Left lung (tissue), 10 donors: ENCODE measurements around the gene PDE3A. TPM values are rescaled to one million over a fixed set of nuclear protein-coding genes. Genes with fewer than 3 reads are reported as not detected.

Experiments used
- ATAC-seq: fragments of 200-7000 bp; cut with Tn5 transposase; one replicate; pipeline ENCODE4 v1.9.1; 2020; ENCODE audit warnings: moderate library complexity
- DNase-seq, 4 donors: peaks; one replicate each; pipeline ENCODE4 v3.0.0-alpha.2; 2013 to 2020
- H3K27ac ChIP-seq, 2 donors: fragments of 200-600 bp; sonication (generic) in 1 of 2; one replicate each; pipeline versions ENCODE4 v1.5.0 to v1.8.0; 2020 to 2021
- H3K27me3 ChIP-seq, 2 donors: fragments of 200-600 bp; sonication (generic) in 1 of 2; one replicate each; pipeline versions ENCODE4 v1.5.0 to v1.8.0; 2020 to 2021
- H3K36me3 ChIP-seq, 2 donors: fragments of 200-600 bp; sonication (generic) in 1 of 2; one replicate each; pipeline versions ENCODE4 v1.5.0 to v1.8.0; 2020 to 2021
- H3K4me1 ChIP-seq, 2 donors: fragments of 200-600 bp; one replicate each; pipeline ENCODE4 v1.8.0; 2021
- H3K4me3 ChIP-seq, 2 donors: fragments of 200-600 bp; sonication (generic) in 1 of 2; one replicate each; pipeline versions ENCODE4 v1.5.0 to v1.8.0; 2020 to 2021; ENCODE audit warnings: mild to moderate bottlenecking in 1 of 2
- H3K9me3 ChIP-seq, 2 donors: fragments of 200-600 bp; sonication (generic) in 1 of 2; one replicate each; pipeline versions ENCODE4 v1.5.0 to v1.8.0; 2020 to 2021
- intact Hi-C, 2 donors: fragments of 100-400 bp; cut with DNase I; formaldehyde crosslinking; loops; one replicate each; pipeline versions ENCODE4 v1.11.2 to v1.14.2; 2022
- polyA plus RNA-seq, 6 donors: library from polyadenylated mRNA; unstranded; fragments of 120-200 nt; gene quantifications; one replicate each; pipeline ENCODE4 v1.2.1, GENCODE V29; 2013; ENCODE audit not compliant: insufficient read length in 6 of 6
- total RNA-seq, 2 donors: library from RNA; stranded (reverse); fragmentation: NEBNext Ultra II Directional; extraction: Animal tissue kit (Norgen Biotek cat#: 25700); gene quantifications; one replicate each; pipeline ENCODE4 v1.2.1, GENCODE V29; 2021
- TF ChIP-seq, protein P1 (sequence below), 2 donors: fragments of 200-600 bp; sonication (generic) in 1 of 2; IDR thresholded peaks; one replicate each; pipeline versions ENCODE4 v1.5.0 to v1.8.0; 2021; ENCODE audit warnings: antibody characterized with exemption in 2 of 2
- donor health status: DM: no; HTN: yes; CAD: no.
- donor health status: DM: no; HTN: no; CAD: no.

Gene PDE3A
- total and polyA plus RNA-seq, 8 donors, result 5.1 to 9.3 (median 7.8) TPM

DNA sequence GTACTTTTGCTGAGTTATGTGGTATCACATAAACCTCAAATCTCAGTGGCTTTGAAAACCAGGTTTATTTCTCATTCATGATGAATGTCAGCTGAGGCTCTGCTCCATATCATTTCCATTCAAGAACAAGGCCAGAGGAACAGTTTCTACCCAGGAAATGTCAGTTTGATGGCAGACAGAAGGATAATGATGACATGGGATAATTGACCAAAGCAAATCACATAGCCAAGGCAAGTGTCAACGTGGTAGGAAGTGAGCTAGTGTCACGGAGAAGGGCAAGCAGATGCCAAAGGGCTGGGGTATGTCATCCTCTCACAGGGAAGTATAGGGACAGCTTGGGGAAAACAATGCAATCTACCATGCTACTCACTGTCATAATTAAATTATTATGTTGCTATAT, 12.3 kb upstream of the PDE3A start:
- H3K36me3 ChIP-seq, result no peaks in the 10 kb centered on the region
- no peak for ATAC-seq
- no peak for DNase-seq
- no peak overlapping the region for H3K4me3 ChIP-seq
- H3K27ac ChIP-seq, result no peak overlapping the region
- H3K27me3 ChIP-seq, result no peaks in the 10 kb centered on the region
- no peaks in the 10 kb centered on the region for H3K9me3 ChIP-seq
- intact Hi-C loops, result no loop called here
- TF ChIP-seq, protein P1, sequence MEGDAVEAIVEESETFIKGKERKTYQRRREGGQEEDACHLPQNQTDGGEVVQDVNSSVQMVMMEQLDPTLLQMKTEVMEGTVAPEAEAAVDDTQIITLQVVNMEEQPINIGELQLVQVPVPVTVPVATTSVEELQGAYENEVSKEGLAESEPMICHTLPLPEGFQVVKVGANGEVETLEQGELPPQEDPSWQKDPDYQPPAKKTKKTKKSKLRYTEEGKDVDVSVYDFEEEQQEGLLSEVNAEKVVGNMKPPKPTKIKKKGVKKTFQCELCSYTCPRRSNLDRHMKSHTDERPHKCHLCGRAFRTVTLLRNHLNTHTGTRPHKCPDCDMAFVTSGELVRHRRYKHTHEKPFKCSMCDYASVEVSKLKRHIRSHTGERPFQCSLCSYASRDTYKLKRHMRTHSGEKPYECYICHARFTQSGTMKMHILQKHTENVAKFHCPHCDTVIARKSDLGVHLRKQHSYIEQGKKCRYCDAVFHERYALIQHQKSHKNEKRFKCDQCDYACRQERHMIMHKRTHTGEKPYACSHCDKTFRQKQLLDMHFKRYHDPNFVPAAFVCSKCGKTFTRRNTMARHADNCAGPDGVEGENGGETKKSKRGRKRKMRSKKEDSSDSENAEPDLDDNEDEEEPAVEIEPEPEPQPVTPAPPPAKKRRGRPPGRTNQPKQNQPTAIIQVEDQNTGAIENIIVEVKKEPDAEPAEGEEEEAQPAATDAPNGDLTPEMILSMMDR (IDR thresholded peaks at IDR 0.05), result no peak
- no peaks in the 10 kb centered on the region for H3K4me1 ChIP-seq

DNA sequence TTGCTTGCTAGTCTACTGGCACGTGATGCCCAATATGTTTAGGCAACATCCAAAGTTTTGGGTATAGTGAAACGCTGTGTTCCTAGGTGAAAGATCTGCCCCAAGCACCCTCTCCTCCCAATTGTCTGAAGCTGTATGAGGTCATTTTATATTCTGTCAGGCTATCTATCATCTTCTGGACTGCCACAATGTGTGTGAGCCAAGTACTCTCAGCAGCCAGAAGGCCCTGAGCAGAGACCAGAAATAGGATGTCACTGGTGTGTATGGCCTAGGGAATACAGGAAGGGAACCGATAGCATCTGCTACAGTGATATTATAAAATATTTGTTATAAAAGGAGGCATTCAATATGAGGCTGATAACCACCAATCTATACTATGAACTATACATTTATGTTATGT, 7.9 kb upstream of the PDE3A start:
- H3K4me3 ChIP-seq, result no peak overlapping the region
- H3K9me3 ChIP-seq, result no peaks in the 10 kb centered on the region
- no peak overlapping the region for H3K27ac ChIP-seq
- no peak for DNase-seq
- H3K36me3 ChIP-seq, result no peaks in the 10 kb centered on the region
- intact Hi-C loops, result no loop called here
- TF ChIP-seq, protein P1 (IDR thresholded peaks at IDR 0.05), result no peak
- no peak for ATAC-seq
- no peaks in the 10 kb centered on the region for H3K4me1 ChIP-seq
- no peaks in the 10 kb centered on the region for H3K27me3 ChIP-seq

DNA sequence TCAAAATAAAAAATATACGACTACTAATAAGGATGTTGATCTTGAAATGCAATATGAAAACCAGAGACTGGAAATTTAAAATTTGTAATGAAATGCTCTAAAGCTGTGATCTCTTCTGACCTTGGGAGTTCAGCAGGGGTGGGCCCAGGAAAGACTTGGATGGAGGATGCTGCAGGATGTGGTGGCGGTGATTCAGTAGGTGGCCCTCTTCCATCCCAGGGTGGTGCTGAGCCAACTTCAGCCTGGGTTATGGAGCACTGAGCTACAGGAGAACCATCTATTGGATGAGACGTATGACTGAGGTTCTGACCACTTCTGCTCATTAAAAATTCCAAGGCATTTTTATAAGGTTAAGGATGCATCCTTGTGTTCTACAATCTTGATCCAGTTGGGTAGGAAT, 6.9 kb upstream of the PDE3A start:
- Histone ChIP-seq H3K4me1 (no peaks in the 10 kb centered on the region), H3K27me3 (no peaks in the 10 kb centered on the region), H3K36me3 (no peaks in the 10 kb centered on the region), H3K4me3 (no peak overlapping the region), H3K27ac (no peak overlapping the region), H3K9me3 (no peaks in the 10 kb centered on the region)
- DNase-seq, result no peak
- intact Hi-C loops, result no loop called here
- TF ChIP-seq, protein P1 (IDR thresholded peaks at IDR 0.05), result no peak
- no peak for ATAC-seq

DNA sequence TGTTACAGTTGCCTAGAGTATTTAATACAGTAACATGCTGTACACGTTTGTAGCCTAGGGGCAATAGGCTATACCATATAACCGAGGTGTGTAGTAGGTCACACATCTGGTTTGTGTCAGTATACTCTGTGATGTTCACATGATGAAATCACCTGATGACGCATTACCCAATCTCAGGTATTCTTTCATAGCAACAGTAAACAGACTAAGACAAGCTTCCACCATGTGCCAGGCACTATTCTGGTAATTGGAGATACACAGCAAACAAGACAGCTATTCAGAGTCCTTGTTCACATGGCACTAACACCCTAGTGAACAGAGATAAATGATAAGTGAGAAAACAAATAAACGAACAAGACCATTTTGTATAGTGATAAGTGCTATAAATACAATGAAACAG, 3.8 kb upstream of the PDE3A start:
- Histone ChIP-seq H3K36me3 (no peaks in the 10 kb centered on the region), H3K4me1 (peaks cover 0 to 16% of the 10 kb centered on the region in 2 donors), H3K9me3 (no peaks in the 10 kb centered on the region), H3K27ac (no peak overlapping the region), H3K27me3 (peaks cover 9 to 23% of the 10 kb centered on the region in 2 donors), H3K4me3 (no peak overlapping the region)
- intact Hi-C loops, result no loop called here
- ATAC-seq (no peak), DNase-seq (no peak)
- TF ChIP-seq, protein P1 (IDR thresholded peaks at IDR 0.05), result no peak

DNA sequence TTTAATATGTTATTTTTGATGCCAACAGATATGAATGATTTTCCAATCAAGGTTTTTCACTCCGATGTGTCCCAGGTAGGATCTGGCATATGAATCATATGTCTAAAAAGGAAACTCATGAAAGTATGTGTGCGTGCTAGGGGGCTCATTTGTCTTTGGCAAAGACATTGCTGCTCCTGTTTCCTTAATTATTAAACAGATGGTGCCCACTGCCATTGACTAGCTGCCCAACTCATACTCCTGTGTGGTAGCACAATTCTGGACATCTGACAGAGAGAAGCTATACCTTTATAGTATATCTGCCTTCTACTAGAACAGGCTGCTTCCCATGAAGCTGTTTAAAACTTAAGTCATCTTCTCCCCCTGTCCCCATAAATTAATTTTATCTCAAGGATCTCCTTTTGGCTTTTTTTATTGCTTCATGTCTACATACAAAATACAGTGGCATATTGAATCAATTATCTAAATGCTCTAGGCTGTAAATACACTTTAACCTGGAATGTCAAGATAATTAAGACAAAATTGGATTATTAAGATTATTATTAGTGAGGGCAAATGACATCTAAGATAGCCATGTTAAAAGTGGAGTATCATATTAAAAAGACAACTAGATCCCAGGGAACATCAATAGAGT, 1.4 kb upstream of the PDE3A start:
- H3K27ac ChIP-seq, result no peak overlapping the region
- H3K4me1 ChIP-seq, result peaks cover 0 to 22% of the 10 kb centered on the region in 2 donors
- H3K27me3 ChIP-seq, result peaks cover 20 to 46% of the 10 kb centered on the region in 2 donors
- TF ChIP-seq, protein P1 (IDR thresholded peaks at IDR 0.05), result no peak
- no peak for ATAC-seq
- no peaks in the 10 kb centered on the region for H3K36me3 ChIP-seq
- intact Hi-C loops, result no loop called here
- no peaks in the 10 kb centered on the region for H3K9me3 ChIP-seq
- DNase-seq, result no peak
- no peak overlapping the region for H3K4me3 ChIP-seq
